Fibroblast of mammary gland (primary cell): ENCODE data around the gene KIF19.

ENCODE experiments used
- DNase-seq: peaks from one replicate; pipeline ENCODE4 v3.0.0-alpha.2; 2010; ENCODE audit warnings: low read depth
- H3K4me3 ChIP-seq: 2 replicates; pipeline ENCODE4 v1.5.1; 2011; ENCODE audit warnings: low read depth, mild to moderate bottlenecking, low read length, moderate library complexity; ENCODE audit not compliant: control insufficient read depth
- CTCF ChIP-seq: conservative IDR thresholded peaks from 2 replicates; pipeline ENCODE4 v1.5.1; 2011; ENCODE audit warnings: low read depth, low read length, inconsistent platforms; ENCODE audit not compliant: control insufficient read depth, insufficient read depth

KIF19 gene

GRCh38 chr17:74304184-74304583 is 21.8 kb upstream of the KIF19 start:
- H3K4me3 ChIP-seq, result no peak overlapping the region
- TF ChIP-seq CTCF, result no peak
- no peak for DNase-seq

- DNase-seq, result no peak
- TF ChIP-seq CTCF, result no peak
Measured at GRCh38 chr17:74305865-74306654, 20.0 kb upstream of the KIF19 start.

GRCh38 chr17:74307984-74308773 is 17.8 kb upstream of the KIF19 start:
- no peak for TF ChIP-seq CTCF

More at GRCh38 chr17:74305865-74306654, 20.0 kb upstream of the KIF19 start:
- no peak overlapping the region for H3K4me3 ChIP-seq

GRCh38 chr17:74309902-74310301 is 16.1 kb upstream of the KIF19 start:
- no peak for TF ChIP-seq CTCF
- H3K4me3 ChIP-seq, result no peak overlapping the region
- no peak for DNase-seq

More at GRCh38 chr17:74307984-74308773, 17.8 kb upstream of the KIF19 start:
- no peak overlapping the region for H3K4me3 ChIP-seq
- no peak for DNase-seq

GRCh38 chr17:74314877-74315276 is 11.1 kb upstream of the KIF19 start:
- no peak for DNase-seq
- no peak overlapping the region for H3K4me3 ChIP-seq
- TF ChIP-seq CTCF, result no peak

GRCh38 chr17:74316220-74316619 is 9.8 kb upstream of the KIF19 start:
- no peak for DNase-seq
- no peak overlapping the region for H3K4me3 ChIP-seq
- no peak for TF ChIP-seq CTCF
